GM20431 (cell line): ENCODE data around the gene GADD45A.

Source experiments
- in situ Hi-C: fragments of 300-500 bp; cut with MseI, MboI; formaldehyde crosslinking; loops from one replicate; pipeline ENCODE4 v1.15.0; 2020; ENCODE audit warnings: low sequenced_read_pairs; ENCODE audit not compliant: unreplicated experiment

The GADD45A gene

GRCh38 chr1:67735806-67736627, 51.0 kb downstream of the GADD45A start:
- in situ Hi-C loops, result no loop called here

- in situ Hi-C loops, result no loop called here
Observed at GRCh38 chr1:67736750-67737149, 51.7 kb downstream of the GADD45A start.

GRCh38 chr1:67737875-67738274, 52.9 kb downstream of the GADD45A start:
- in situ Hi-C loops, result no loop called here
